Common myeloid progenitor, CD34-positive (primary cell): ENCODE data around the gene NOS1AP.

Source experiments
- CTCF ChIA-PET: fragments of 350-600 bp; sonication (Branson Sonifier 250); formaldehyde crosslinking; loops from one replicate; lab custom pipeline; 2021; ENCODE audit warnings: antibody characterized with exemption; lab: Charles Lee
- POLR2A ChIA-PET: fragments of 350-600 bp; sonication (Branson Sonifier 250); formaldehyde crosslinking; loops from one replicate; lab custom pipeline; 2021; ENCODE audit warnings: antibody characterized with exemption; lab: Charles Lee
- DNase-seq, 3 donors: peaks; one replicate each; pipeline versions ENCODE4 v3.0.0 to v3.0.0-alpha.2; 2013
- H3K27ac ChIP-seq, 2 experiments: 1 replicate in 1 of 2; 2 replicates in 1 of 2; pipeline ENCODE4 v1.7.0; 2013; ENCODE audit warnings: inconsistent platforms in 2 of 2, low read length in 2 of 2, mild to moderate bottlenecking in 2 of 2, low read depth in 1 of 2, moderate library complexity in 1 of 2; ENCODE audit not compliant: severe bottlenecking in 2 of 2, insufficient read depth in 1 of 2, poor library complexity in 1 of 2
- H3K27me3 ChIP-seq, 5 experiments: replicated peaks in 2 of 5; 1 replicate in 3 of 5; 2 replicates in 2 of 5; pipeline versions ENCODE4 v1.6.1 to v1.7.0; 2013; ENCODE audit warnings: low read length in 4 of 5, mild to moderate bottlenecking in 2 of 5, moderate library complexity in 2 of 5, inconsistent platforms in 1 of 5; ENCODE audit not compliant: insufficient read depth in 5 of 5, control insufficient read depth in 4 of 5
- H3K36me3 ChIP-seq, 4 experiments: 1 replicate in 2 of 4; 2 replicates in 2 of 4; pipeline versions ENCODE4 v1.6.1 to v1.7.0; 2013; ENCODE audit warnings: low read length in 3 of 4, control low read depth in 1 of 4, mild to moderate bottlenecking in 1 of 4; ENCODE audit not compliant: control insufficient read depth in 4 of 4, insufficient read depth in 4 of 4
- H3K4me1 ChIP-seq, 4 experiments: 1 replicate in 3 of 4; 2 replicates in 1 of 4; pipeline versions ENCODE4 v1.6.1 to v1.7.1; 2013; ENCODE audit warnings: low read length in 3 of 4, mild to moderate bottlenecking in 3 of 4, control low read depth in 1 of 4, inconsistent platforms in 1 of 4, moderate library complexity in 1 of 4; ENCODE audit not compliant: control insufficient read depth in 4 of 4, insufficient read depth in 4 of 4; ENCODE audit errors: control extremely low read depth in 1 of 4
- H3K4me3 ChIP-seq, 7 experiments: 1 replicate in 4 of 7; 2 replicates in 3 of 7; pipeline versions ENCODE4 v1.5.1 to v1.7.0; 2013; ENCODE audit warnings: mild to moderate bottlenecking in 7 of 7, low read length in 6 of 7, moderate library complexity in 6 of 7, inconsistent platforms in 2 of 7, low read depth in 2 of 7, control low read depth in 1 of 7; ENCODE audit not compliant: insufficient read depth in 4 of 7, control insufficient read depth in 1 of 7; ENCODE audit errors: extremely low read depth in 1 of 7
- H3K9me3 ChIP-seq, 5 experiments: 1 replicate in 4 of 5; 2 replicates in 1 of 5; pipeline versions ENCODE4 v1.6.1 to v1.7.1; 2013; ENCODE audit warnings: low read length in 4 of 5, mild to moderate bottlenecking in 2 of 5, inconsistent platforms in 1 of 5, low read depth in 1 of 5, moderate library complexity in 1 of 5; ENCODE audit not compliant: control insufficient read depth in 4 of 5, insufficient read depth in 2 of 5; ENCODE audit errors: control extremely low read depth in 1 of 5
- WGBS: methylation state at CpG from one replicate; pipeline ENCODE4 v1.1.5; 2013; ENCODE audit not compliant: insufficient coverage; 5-methylcytosine and 5-hydroxymethylcytosine counted together

Gene NOS1AP

GRCh38 chr1:162361349-162361748 lies 291.9 kb downstream of the NOS1AP start:
- POLR2A ChIA-PET, result no interaction called here
- no peaks in the 10 kb centered on the region for H3K4me1 ChIP-seq
- H3K27me3 ChIP-seq, result no peaks in the 10 kb centered on the region
- H3K27ac ChIP-seq, result no peak overlapping the region
- CTCF ChIA-PET, result interaction anchor here (1.1 kb wide), 1 partner anchor 10 kb away, joined by 3 read pairs; no protein-coding TSS in a partner anchor
- no peak overlapping the region for H3K4me3 ChIP-seq
- H3K36me3 ChIP-seq, result no peaks in the 10 kb centered on the region
- no peaks in the 10 kb centered on the region for H3K9me3 ChIP-seq
- 93% methylated on average over 5 of the region's 5 CpGs for WGBS
- DNase-seq, result no peak

- H3K27ac ChIP-seq, result no peak overlapping the region
- CTCF ChIA-PET, result interaction anchor here (2.5 to 2.8 kb wide), 2 partner anchors 8 to 9 kb away, joined by 8 to 11 read pairs; no protein-coding TSS in a partner anchor
- DNase-seq, result no peak
- POLR2A ChIA-PET, result no interaction called here
- WGBS, result 100% methylated on average over 2 of the region's 3 CpGs
- no peaks in the 10 kb centered on the region for H3K36me3 ChIP-seq
- no peaks in the 10 kb centered on the region for H3K27me3 ChIP-seq
- H3K4me3 ChIP-seq, result no peak overlapping the region
- H3K9me3 ChIP-seq, result no peaks in the 10 kb centered on the region
- H3K4me1 ChIP-seq, result no peaks in the 10 kb centered on the region
Measured at GRCh38 chr1:162363823-162364222, 294.3 kb downstream of the NOS1AP start.

GRCh38 chr1:162364498-162364897 lies 295.0 kb downstream of the NOS1AP start:
- no peaks in the 10 kb centered on the region for H3K4me1 ChIP-seq
- no peak for DNase-seq
- ChIA-PET POLR2A (no interaction called here), CTCF (interaction anchor here (0.8 to 2.8 kb wide), 3 partner anchors 8 to 15 kb away, joined by 3 to 11 read pairs (median 8); no protein-coding TSS in a partner anchor)
- 90% methylated on average over 1 of the region's 1 CpG for WGBS
- H3K27me3 ChIP-seq, result no peaks in the 10 kb centered on the region
- H3K9me3 ChIP-seq, result no peaks in the 10 kb centered on the region
- H3K27ac ChIP-seq, result no peak overlapping the region
- no peak overlapping the region for H3K4me3 ChIP-seq
- H3K36me3 ChIP-seq, result no peaks in the 10 kb centered on the region

GRCh38 chr1:162365284-162366020 lies 296.0 kb downstream of the NOS1AP start:
- POLR2A ChIA-PET, result no interaction called here
- WGBS, result 89% methylated on average over 9 of the region's 10 CpGs
- CTCF ChIA-PET, result interaction anchor here (1.1 to 2.5 kb wide), 2 partner anchors 10 kb away, joined by 3 to 8 read pairs; no protein-coding TSS in a partner anchor
- DNase-seq, result no peak
- Histone ChIP-seq H3K27ac (no peak overlapping the region), H3K4me1 (no peaks in the 10 kb centered on the region), H3K9me3 (no peaks in the 10 kb centered on the region), H3K36me3 (no peaks in the 10 kb centered on the region), H3K27me3 (no peaks in the 10 kb centered on the region), H3K4me3 (no peak overlapping the region)

- ChIA-PET POLR2A (no interaction called here), CTCF (interaction anchor here (1.0 to 2.5 kb wide), 4 partner anchors 9 to 26 kb away, joined by 3 to 8 read pairs (median 4); no protein-coding TSS in a partner anchor)
- Histone ChIP-seq H3K27ac (no peak overlapping the region), H3K9me3 (no peaks in the 10 kb centered on the region), H3K4me3 (no peak overlapping the region), H3K27me3 (no peaks in the 10 kb centered on the region), H3K4me1 (no peaks in the 10 kb centered on the region), H3K36me3 (no peaks in the 10 kb centered on the region)
- no peak for DNase-seq
- WGBS, result 50% methylated on average over 2 of the region's 4 CpGs
Measured at GRCh38 chr1:162366149-162366548, 296.7 kb downstream of the NOS1AP start.

- H3K9me3 ChIP-seq, result no peaks in the 10 kb centered on the region
- peak overlapping the region in 1 of 7 experiments; percentile 38 for H3K4me3 ChIP-seq
- DNase-seq, result no peak
- H3K36me3 ChIP-seq, result no peaks in the 10 kb centered on the region
- ChIA-PET POLR2A (no interaction called here), CTCF (interaction anchor here (1.0 to 1.1 kb wide), 2 partner anchors 23 to 25 kb away, joined by 3 to 4 read pairs; no protein-coding TSS in a partner anchor)
- WGBS, result 93% methylated on average over 3 of the region's 9 CpGs
- no peak overlapping the region for H3K27ac ChIP-seq
- no peaks in the 10 kb centered on the region for H3K27me3 ChIP-seq
- H3K4me1 ChIP-seq, result no peaks in the 10 kb centered on the region
Measured at GRCh38 chr1:162366671-162367070, 297.2 kb downstream of the NOS1AP start.

GRCh38 chr1:162367073-162367472 lies 297.6 kb downstream of the NOS1AP start:
- WGBS, result 92% methylated on average over 35 of the region's 36 CpGs
- ChIA-PET CTCF (interaction anchor here (1.0 to 1.1 kb wide), 2 partner anchors 22 to 25 kb away, joined by 3 to 4 read pairs; no protein-coding TSS in a partner anchor), POLR2A (no interaction called here)
- Histone ChIP-seq H3K27me3 (no peaks in the 10 kb centered on the region), H3K9me3 (no peaks in the 10 kb centered on the region), H3K27ac (no peak overlapping the region), H3K4me3 (peak overlapping the region in 1 of 7 experiments; percentile 38), H3K36me3 (no peaks in the 10 kb centered on the region), H3K4me1 (peaks cover 0 to 4% (median under 1%) of the 10 kb centered on the region in 4 experiments)
- DNase-seq, result no peak
